ENCODE results near the gene RPS6KC1. TPM values are rescaled to one million over a fixed set of nuclear protein-coding genes. Genes with fewer than 3 reads are reported as not detected.

The RPS6KC1 gene
- total RNA-seq, 1 donor from 2014 or later: 14.9 TPM

DNA sequence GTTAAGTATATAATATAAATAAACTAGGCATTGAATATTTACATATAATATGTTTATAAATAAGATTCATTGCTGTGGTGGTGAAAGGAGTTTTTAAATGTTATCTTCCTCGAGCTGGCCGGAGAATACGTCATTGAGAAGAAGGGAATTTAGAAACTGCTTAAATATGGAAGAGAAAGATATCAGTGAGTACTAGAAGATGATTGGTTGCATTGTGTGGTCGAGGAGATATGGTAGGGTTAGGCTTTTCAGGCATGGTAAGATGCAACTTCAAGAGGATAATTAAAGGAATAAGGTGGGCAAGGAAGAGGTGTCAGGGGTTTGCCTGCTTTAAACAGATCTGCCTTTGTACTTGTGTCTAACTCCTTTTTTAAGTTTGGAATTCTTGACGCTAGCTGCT is 73.5 kb downstream of the RPS6KC1 start:
- Histone ChIP-seq H3K36me3 (ENCODE audit: control insufficient read depth, insufficient read depth, low read length) (no peaks in the 10 kb centered on the region), H3K27me3 (ENCODE audit: control insufficient read depth, insufficient read depth, low read length) (no peaks in the 10 kb centered on the region), H3K4me3 (ENCODE audit: low read depth, low read length) (no peak overlapping the region)
- DNase-seq (ENCODE audit: low read depth): no peak
- TF ChIP-seq CTCF (IDR thresholded peaks at IDR 0.05; ENCODE audit: insufficient read depth, low read length, poor library complexity, severe bottlenecking): no peak

GRCh38 chr1:213125643-213126042 is 74.6 kb downstream of the RPS6KC1 start:
- DNase-seq (ENCODE audit: low read depth): no peak
- Histone ChIP-seq H3K4me3 (ENCODE audit: low read depth, low read length) (no peak overlapping the region), H3K27me3 (ENCODE audit: control insufficient read depth, insufficient read depth, low read length) (no peaks in the 10 kb centered on the region), H3K36me3 (ENCODE audit: control insufficient read depth, insufficient read depth, low read length) (no peaks in the 10 kb centered on the region)
- TF ChIP-seq CTCF (IDR thresholded peaks at IDR 0.05; ENCODE audit: insufficient read depth, low read length, poor library complexity, severe bottlenecking): no peak

GRCh38 chr1:213127074-213127473 is 76.0 kb downstream of the RPS6KC1 start:
- no peak for TF ChIP-seq CTCF (IDR thresholded peaks at IDR 0.05; ENCODE audit: insufficient read depth, low read length, poor library complexity, severe bottlenecking)
- Histone ChIP-seq H3K4me3 (ENCODE audit: low read depth, low read length) (no peak overlapping the region), H3K36me3 (ENCODE audit: control insufficient read depth, insufficient read depth, low read length) (no peaks in the 10 kb centered on the region), H3K27me3 (ENCODE audit: control insufficient read depth, insufficient read depth, low read length) (no peaks in the 10 kb centered on the region)
- DNase-seq (ENCODE audit: low read depth): no peak

DNA sequence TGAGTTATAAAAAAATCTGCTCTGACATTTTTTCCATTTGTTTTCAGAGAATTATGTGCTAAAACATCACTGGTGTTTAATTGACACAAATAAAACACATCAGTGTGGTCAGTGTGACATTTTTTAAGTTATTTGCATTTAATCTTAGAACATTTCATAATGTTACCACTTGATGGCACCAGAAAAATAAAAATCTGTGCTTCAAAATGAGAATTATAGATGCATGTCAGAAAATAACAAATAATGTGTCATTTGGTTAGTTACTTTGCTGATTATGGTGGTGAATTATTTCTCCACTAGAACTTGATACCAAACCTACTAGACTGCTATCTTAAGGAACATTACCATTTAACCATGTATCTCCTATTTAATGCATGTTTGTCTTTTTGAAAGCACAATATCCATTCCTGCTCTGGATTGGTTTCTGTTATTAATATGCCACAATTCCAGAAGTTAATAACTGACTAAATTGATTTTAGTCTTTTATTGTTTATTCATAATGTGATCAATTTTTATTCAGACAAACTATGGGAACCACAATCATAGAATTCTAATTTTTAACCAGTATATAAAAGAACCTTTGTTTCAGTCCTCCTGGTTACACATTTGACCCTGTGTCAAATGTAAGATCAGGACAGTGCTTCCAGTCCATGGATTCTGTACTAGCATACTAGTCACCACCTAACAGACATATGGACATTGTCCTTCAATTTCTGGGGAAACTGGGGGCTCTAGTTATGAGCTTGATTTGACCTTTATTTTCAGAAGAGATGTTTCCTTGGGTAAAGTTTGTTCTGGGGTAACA is 81.0 kb downstream of the RPS6KC1 start:
- no peak for TF ChIP-seq CTCF (IDR thresholded peaks at IDR 0.05; ENCODE audit: insufficient read depth, low read length, poor library complexity, severe bottlenecking)
- no peak for DNase-seq (ENCODE audit: low read depth)
- no peaks in the 10 kb centered on the region for H3K36me3 ChIP-seq (ENCODE audit: control insufficient read depth, insufficient read depth, low read length)

GRCh38 chr1:213135572-213135971 is 84.5 kb downstream of the RPS6KC1 start:
- no peak for DNase-seq (ENCODE audit: low read depth)
- TF ChIP-seq CTCF (IDR thresholded peaks at IDR 0.05; ENCODE audit: insufficient read depth, low read length, poor library complexity, severe bottlenecking): no peak
- H3K27me3 ChIP-seq (ENCODE audit: control insufficient read depth, insufficient read depth, low read length): no peaks in the 10 kb centered on the region
- H3K36me3 ChIP-seq (ENCODE audit: control insufficient read depth, insufficient read depth, low read length): no peaks in the 10 kb centered on the region
- H3K4me3 ChIP-seq (ENCODE audit: low read depth, low read length): no peak overlapping the region

More for the DNA sequence above, 81.0 kb downstream of the RPS6KC1 start:
- Histone ChIP-seq H3K27me3 (ENCODE audit: control insufficient read depth, insufficient read depth, low read length) (no peaks in the 10 kb centered on the region), H3K4me3 (ENCODE audit: low read depth, low read length) (no peak overlapping the region)

Measured in kidney epithelial cell (primary cell).